ENCODE data around the gene SPATA20. TPM values are rescaled to one million over a fixed set of nuclear protein-coding genes. Genes with fewer than 3 reads are reported as not detected.
A peak's percentile ranks its signal among the peaks of the same experiment; 100 is the strongest.

SPATA20 gene
- total and polyA plus RNA-seq, 2 of the 4 experiments (the other 2 are of a cell fraction) = 17.0 to 35.0 TPM

GRCh38 chr17:50545311-50545710 is 1.7 kb upstream of the SPATA20 start:
- ChIA-PET POLR2A (ENCODE audit: unreplicated experiment) (no interaction called here), CTCF (no interaction called here)
- no TSS peak for BruUV-seq (replicated peaks)
- H3K9ac ChIP-seq (ENCODE audit: low read depth, low read length) = no peak overlapping the region
- no peak overlapping the region for H2BK5ac ChIP-seq (ENCODE audit: low read depth, low read length, poor library complexity, severe bottlenecking)
- no peak overlapping the region for H2AK9ac ChIP-seq (replicated peaks; ENCODE audit: low read depth, low read length, poor library complexity)
- no peak overlapping the region for H3K14ac ChIP-seq (replicated peaks; ENCODE audit: low read depth, low read length)
- no peak for TF ChIP-seq MAZ (IDR thresholded peaks at IDR 0.05; ENCODE audit: borderline replicate concordance, low read depth, low read length)
- no peak for TF ChIP-seq POLR2A (IDR thresholded peaks at IDR 0.05; ENCODE audit: low read depth, low read length)
- no peak for TF ChIP-seq MAFK (IDR thresholded peaks at IDR 0.05; ENCODE audit: low read depth, low read length)
- no peak for TF ChIP-seq CTCF (conservative IDR thresholded peaks at IDR 0.05; ENCODE audit: low read depth, low read length)
- no peak for TF ChIP-seq SMC3 (IDR thresholded peaks at IDR 0.05; ENCODE audit: low read depth, low read length)
- TF ChIP-seq, protein P1, sequence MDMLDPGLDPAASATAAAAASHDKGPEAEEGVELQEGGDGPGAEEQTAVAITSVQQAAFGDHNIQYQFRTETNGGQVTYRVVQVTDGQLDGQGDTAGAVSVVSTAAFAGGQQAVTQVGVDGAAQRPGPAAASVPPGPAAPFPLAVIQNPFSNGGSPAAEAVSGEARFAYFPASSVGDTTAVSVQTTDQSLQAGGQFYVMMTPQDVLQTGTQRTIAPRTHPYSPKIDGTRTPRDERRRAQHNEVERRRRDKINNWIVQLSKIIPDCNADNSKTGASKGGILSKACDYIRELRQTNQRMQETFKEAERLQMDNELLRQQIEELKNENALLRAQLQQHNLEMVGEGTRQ (IDR thresholded peaks at IDR 0.05; ENCODE audit: low read depth, low read length) = no peak
- no peak for TF ChIP-seq NFE2L2 (IDR thresholded peaks at IDR 0.05; ENCODE audit: low read depth, low read length)
- no peak for TF ChIP-seq ELK1 (IDR thresholded peaks at IDR 0.05; ENCODE audit: borderline replicate concordance, low read depth, low read length)
- TF ChIP-seq RFX5 (IDR thresholded peaks at IDR 0.05; ENCODE audit: low read depth, low read length) = no peak
- TF ChIP-seq FOS (IDR thresholded peaks at IDR 0.05; ENCODE audit: low read depth, low read length) = no peak
- TF ChIP-seq CEBPB (IDR thresholded peaks at IDR 0.05; ENCODE audit: low read depth, low read length) = no peak
- TF ChIP-seq RAD21 (IDR thresholded peaks at IDR 0.05; ENCODE audit: low read length) = no peak
- TF ChIP-seq RCOR1 (IDR thresholded peaks at IDR 0.05; ENCODE audit: insufficient replicate concordance, low read length) = no peak
- no peak for TF ChIP-seq CHD1 (IDR thresholded peaks at IDR 0.05; ENCODE audit: low read depth, low read length)
- no peak for TF ChIP-seq MXI1 (IDR thresholded peaks at IDR 0.05; ENCODE audit: borderline replicate concordance, low read depth, low read length)
- TF ChIP-seq BHLHE40 (IDR thresholded peaks at IDR 0.05; ENCODE audit: low read depth, low read length) = no peak
- in situ Hi-C loops (cut with MboI; ENCODE audit: low sequenced_read_pairs) = loop anchor here (5.0 to 10.0 kb wide), 4 partner anchors 82 to 409 kb away; no protein-coding TSS in a partner anchor
- peaks cover 0 to 18% of the 10 kb centered on the region in 2 experiments; a peak in 2 of 4 replicates for H3K79me1 ChIP-seq (ENCODE audit: low read depth in 1 of 2, low read length in 2 of 2)
- DNase-seq (no peak), ATAC-seq (ENCODE audit: low read depth) (no peak)
- H4K91ac ChIP-seq (ENCODE audit: insufficient read depth, low read depth, low read length) = no peak overlapping the region
- H4K8ac ChIP-seq (ENCODE audit: low read depth in 2 of 2, low read length in 2 of 2) = no peak overlapping the region
- H3K4me3 ChIP-seq (ENCODE audit: insufficient read depth, low read depth, low read length) = no peak overlapping the region
- no peak overlapping the region for H4K5ac ChIP-seq (ENCODE audit: low read depth, low read length)
- peaks cover 10% of the 10 kb centered on the region; the same call in 1 of the 2 replicates for H3K36me3 ChIP-seq (ENCODE audit: control insufficient read depth, insufficient read depth, low read length)
- no peak overlapping the region for H3K56ac ChIP-seq (ENCODE audit: extremely low read depth, insufficient read depth, low read length)
- peaks cover 19% of the 10 kb centered on the region for H3K4me1 ChIP-seq (ENCODE audit: control insufficient read depth, insufficient read depth, low read length)
- H3K9me1 ChIP-seq (ENCODE audit: insufficient read depth, low read length) = peaks cover 9% of the 10 kb centered on the region
- no peaks in the 10 kb centered on the region for H4K20me1 ChIP-seq (ENCODE audit: insufficient read depth, low read length)
- no peak overlapping the region for H3K4me2 ChIP-seq (ENCODE audit: low read depth, low read length)
- H2BK20ac ChIP-seq (ENCODE audit: low read depth, low read length) = no peak overlapping the region
- no peaks in the 10 kb centered on the region for H3K9me3 ChIP-seq (ENCODE audit: control insufficient read depth, insufficient read depth, low read length)
- no peak overlapping the region for H2BK15ac ChIP-seq (ENCODE audit: low read depth, low read length)
- dilution Hi-C loops (cut with HindIII; ENCODE audit: low sequenced_read_pairs, unreplicated experiment) = no loop called here
- H2AFZ ChIP-seq (replicated peaks; ENCODE audit: low read length, poor library complexity) = no peak overlapping the region
- 0 out of 2 replicates have a peak overlapping the region, but pooled peaks have one; percentile 27 for H2AK5ac ChIP-seq (ENCODE audit: low read depth, low read length)
- no peak overlapping the region for H3K4ac ChIP-seq (ENCODE audit: low read depth, low read length)
- intact Hi-C loops (cut with micrococcal nuclease) = loop anchor here (10.0 kb wide), 1 partner anchor 409 kb away; no protein-coding TSS in a partner anchor
- no peak overlapping the region for H3K27ac ChIP-seq (ENCODE audit: insufficient read depth, low read length)
- no peaks in the 10 kb centered on the region for H3K27me3 ChIP-seq (ENCODE audit: control insufficient read depth, insufficient read depth, low read length)
- H3K23ac ChIP-seq (ENCODE audit: low read depth, low read length) = no peak overlapping the region
- H3K18ac ChIP-seq (ENCODE audit: low read depth, low read length) = no peak overlapping the region
- 80% methylated on average over 3 of the region's 8 CpGs; no CpG with 5 or more reads in 1 of the 2 experiments for WGBS, 2 experiments (ENCODE audit: extremely low coverage in 2 of 2, insufficient read length in 1 of 2)
- H2BK120ac ChIP-seq (ENCODE audit: low read depth, low read length) = no peak overlapping the region
